ENCODE measurements around the gene DUSP12.

DUSP12 gene

DNA sequence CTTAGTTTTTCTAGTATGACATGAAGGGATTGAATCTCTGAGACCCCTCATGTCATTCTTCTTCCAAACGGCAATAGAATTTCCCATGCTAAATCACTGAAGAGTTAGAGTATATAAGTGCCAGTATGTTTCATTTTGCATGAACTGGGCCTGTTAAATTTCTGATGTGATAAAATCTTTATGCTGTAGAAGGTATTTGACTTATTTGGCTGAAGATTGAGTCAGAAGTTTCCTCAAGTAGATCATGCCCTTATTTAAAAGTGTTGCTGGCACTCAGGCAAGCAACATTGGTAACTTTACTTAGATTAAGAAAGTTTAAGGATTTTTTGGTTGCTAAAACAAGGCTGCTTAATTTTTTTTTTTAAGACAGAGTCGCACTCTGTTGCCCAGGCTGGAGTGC is 29.8 kb downstream of the DUSP12 start:
- TF ChIP-seq, protein P1, sequence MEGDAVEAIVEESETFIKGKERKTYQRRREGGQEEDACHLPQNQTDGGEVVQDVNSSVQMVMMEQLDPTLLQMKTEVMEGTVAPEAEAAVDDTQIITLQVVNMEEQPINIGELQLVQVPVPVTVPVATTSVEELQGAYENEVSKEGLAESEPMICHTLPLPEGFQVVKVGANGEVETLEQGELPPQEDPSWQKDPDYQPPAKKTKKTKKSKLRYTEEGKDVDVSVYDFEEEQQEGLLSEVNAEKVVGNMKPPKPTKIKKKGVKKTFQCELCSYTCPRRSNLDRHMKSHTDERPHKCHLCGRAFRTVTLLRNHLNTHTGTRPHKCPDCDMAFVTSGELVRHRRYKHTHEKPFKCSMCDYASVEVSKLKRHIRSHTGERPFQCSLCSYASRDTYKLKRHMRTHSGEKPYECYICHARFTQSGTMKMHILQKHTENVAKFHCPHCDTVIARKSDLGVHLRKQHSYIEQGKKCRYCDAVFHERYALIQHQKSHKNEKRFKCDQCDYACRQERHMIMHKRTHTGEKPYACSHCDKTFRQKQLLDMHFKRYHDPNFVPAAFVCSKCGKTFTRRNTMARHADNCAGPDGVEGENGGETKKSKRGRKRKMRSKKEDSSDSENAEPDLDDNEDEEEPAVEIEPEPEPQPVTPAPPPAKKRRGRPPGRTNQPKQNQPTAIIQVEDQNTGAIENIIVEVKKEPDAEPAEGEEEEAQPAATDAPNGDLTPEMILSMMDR (IDR thresholded peaks at IDR 0.05; ENCODE audit: insufficient read depth, low read length, missing control alignments) = no peak
- POLR2A ChIA-PET = no interaction called here
- H3K4me3 ChIP-seq (ENCODE audit: low read depth, low read length) = no peak overlapping the region
- DNase-seq (ENCODE audit: low read depth, low spot score) = peak; percentile 37
- CTCF ChIA-PET = no interaction called here

DNA sequence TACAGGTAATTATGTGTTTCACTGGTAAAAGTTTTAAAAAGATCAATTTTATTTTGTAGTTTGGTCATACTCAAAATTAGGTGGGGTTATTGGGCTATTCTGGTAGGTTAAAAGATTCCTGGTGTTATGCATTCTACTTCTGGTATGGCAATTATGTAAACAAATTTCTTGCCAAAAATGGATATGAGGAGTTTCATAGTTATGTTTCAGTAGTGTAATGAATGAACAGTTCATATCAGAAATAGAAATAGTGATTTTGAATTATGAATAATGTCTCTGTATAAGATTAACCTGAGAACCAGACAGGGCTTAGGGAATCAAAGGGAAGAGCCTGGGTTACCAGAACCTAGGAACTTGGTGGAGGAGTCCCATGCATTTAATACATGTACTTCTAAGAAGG is 32.4 kb downstream of the DUSP12 start:
- TF ChIP-seq, protein P1 (IDR thresholded peaks at IDR 0.05; ENCODE audit: insufficient read depth, low read length, missing control alignments) = no peak

DNA sequence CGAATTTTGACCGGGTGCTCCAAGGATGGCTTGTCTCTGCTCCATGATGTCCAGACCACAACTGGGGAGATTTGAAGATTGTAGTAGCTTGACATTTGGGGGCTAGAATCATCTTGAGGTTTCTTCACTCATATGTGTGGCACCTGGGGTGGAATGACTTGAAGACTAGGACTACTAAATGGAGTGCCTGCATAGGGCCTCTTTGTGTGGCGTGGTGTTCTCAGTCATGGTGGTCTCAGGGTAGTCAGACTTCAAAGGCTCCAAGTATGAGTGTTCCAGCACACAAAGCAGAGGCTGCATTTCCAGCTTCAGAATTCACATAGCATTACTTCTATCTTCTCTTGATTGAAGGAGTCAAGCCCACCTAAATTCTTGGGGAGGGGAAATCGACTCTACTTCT is 33.3 kb downstream of the DUSP12 start:
- POLR2A ChIA-PET = no interaction called here
- no peak overlapping the region for H3K4me3 ChIP-seq (ENCODE audit: low read depth, low read length)
- CTCF ChIA-PET = interaction anchor here (2.0 to 3.9 kb wide), 4 partner anchors 10 to 254 kb away, joined by 5 to 36 read pairs (median 14); partner anchors contain the start of gene OLFML2B
- TF ChIP-seq, protein P1 (IDR thresholded peaks at IDR 0.05; ENCODE audit: insufficient read depth, low read length, missing control alignments) = no peak
- DNase-seq (ENCODE audit: low read depth, low spot score) = no peak

More for the DNA sequence above, 32.4 kb downstream of the DUSP12 start:
- H3K4me3 ChIP-seq (ENCODE audit: low read depth, low read length) = no peak overlapping the region
- DNase-seq (ENCODE audit: low read depth, low spot score) = peak; percentile 5
- CTCF ChIA-PET = interaction anchor here (0.5 to 3.9 kb wide), 3 partner anchors 11 to 255 kb away, joined by 3 to 36 read pairs (median 24); no protein-coding TSS in a partner anchor
- POLR2A ChIA-PET = no interaction called here

DNA sequence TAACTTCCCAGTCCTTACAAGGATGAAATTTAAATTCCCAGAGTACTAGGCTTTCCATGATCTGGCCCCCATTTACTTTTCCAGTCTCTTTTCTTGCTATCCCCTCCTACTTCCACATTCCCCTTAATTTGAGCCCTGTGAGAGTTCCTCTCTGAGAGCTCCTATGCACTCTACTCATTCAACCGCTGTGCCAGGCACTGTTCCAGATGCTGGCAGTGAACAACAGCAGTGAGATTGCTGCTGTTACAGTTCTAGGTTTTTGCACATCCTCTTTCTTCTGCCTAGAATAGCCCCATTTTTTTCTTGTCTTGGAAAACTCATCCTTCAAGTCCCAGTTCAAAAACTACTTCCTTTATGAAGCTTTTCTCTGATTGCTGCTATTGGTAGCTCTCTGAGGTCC is 35.4 kb downstream of the DUSP12 start:
- POLR2A ChIA-PET = no interaction called here
- CTCF ChIA-PET = interaction anchor here (2.3 to 3.9 kb wide), 3 partner anchors 8 to 252 kb away, joined by 5 to 36 read pairs (median 24); no protein-coding TSS in a partner anchor
- TF ChIP-seq, protein P1 (IDR thresholded peaks at IDR 0.05; ENCODE audit: insufficient read depth, low read length, missing control alignments) = no peak
- H3K4me3 ChIP-seq (ENCODE audit: low read depth, low read length) = no peak overlapping the region
- no peak for DNase-seq (ENCODE audit: low read depth, low spot score)

DNA sequence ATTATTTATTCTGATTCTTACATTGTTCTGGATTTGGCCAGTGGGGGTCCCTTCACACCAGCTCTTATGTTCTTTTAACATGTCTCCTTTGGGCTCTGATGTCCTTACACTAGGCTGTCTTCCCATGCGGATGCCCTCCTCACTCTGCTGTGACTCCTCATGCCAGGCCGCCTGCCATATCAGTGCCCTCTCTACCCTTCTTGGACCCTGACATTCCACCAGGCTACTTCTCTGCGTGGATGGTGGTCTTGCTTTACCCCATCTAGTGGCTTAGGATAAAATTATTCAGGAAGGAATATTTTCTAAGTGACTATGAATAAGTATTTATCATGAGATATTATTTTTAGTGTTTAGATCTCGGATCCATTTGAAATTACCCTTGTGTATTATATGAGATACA is 37.8 kb downstream of the DUSP12 start:
- DNase-seq (ENCODE audit: low read depth, low spot score) = no peak
- CTCF ChIA-PET = interaction anchor here (0.7 to 1.2 kb wide), 2 partner anchors 236 to 250 kb away, joined by 3 to 4 read pairs; partner anchors contain the start of gene OLFML2B
- POLR2A ChIA-PET = no interaction called here
- TF ChIP-seq, protein P1 (IDR thresholded peaks at IDR 0.05; ENCODE audit: insufficient read depth, low read length, missing control alignments) = no peak
- no peak overlapping the region for H3K4me3 ChIP-seq (ENCODE audit: low read depth, low read length)

DNA sequence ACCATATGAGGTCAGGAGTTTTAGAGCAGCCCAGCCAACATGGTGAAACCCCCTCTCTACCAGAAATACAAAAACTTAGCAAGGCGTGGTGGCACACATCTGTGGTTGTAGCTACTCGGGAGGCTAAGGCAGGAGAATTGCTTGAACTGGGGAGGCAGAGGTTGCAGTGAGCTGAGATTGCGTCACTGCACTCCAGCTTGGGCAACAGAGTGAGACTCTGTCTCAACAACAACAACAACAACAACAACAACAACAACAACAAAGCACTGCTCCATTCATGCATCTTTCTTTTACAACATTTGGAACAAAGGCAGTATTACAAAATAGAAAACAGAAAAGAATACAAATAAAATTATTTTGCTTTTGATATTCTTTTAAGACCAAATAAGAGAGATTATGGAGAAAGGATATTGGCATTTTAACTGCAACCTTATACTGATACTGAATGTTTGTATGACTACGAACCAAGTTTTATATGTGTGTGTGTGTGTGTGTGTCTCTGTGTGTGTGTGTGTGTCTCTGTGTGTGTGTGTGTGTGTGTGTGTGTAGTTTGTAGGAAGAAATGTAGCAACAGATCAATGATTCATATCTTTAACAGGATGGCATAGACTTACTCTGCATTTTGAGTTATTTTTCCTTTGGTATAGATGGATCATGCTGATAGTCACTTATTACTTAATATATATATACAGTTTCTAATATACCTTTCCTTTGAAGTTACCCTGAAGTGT is 41.2 kb downstream of the DUSP12 start:
- TF ChIP-seq, protein P1 (IDR thresholded peaks at IDR 0.05; ENCODE audit: insufficient read depth, low read length, missing control alignments) = no peak
- CTCF ChIA-PET = interaction anchor here (1.0 to 18.3 kb wide), 4 partner anchors 12 to 259 kb away, joined by 3 to 797 read pairs (median 46); partner anchors contain the start of gene OLFML2B
- no peak for DNase-seq (ENCODE audit: low read depth, low spot score)
- no peak overlapping the region for H3K4me3 ChIP-seq (ENCODE audit: low read depth, low read length)
- POLR2A ChIA-PET = no interaction called here
